BJ (cell line): ENCODE results near the gene PLD2. TPM values are rescaled to one million over a fixed set of nuclear protein-coding genes. Genes with fewer than 3 reads are reported as not detected.
A peak's percentile ranks its signal among the peaks of the same experiment; 100 is the strongest.

Experiments used
- CTCF ChIA-PET: fragments of 350-600 bp; formaldehyde crosslinking; extraction: SDS; loops from one replicate; lab custom pipeline; 2021; ENCODE audit warnings: antibody characterized with exemption, inconsistent platforms; lab: Yijun Ruan, JAX
- POLR2A ChIA-PET: fragments of 300-600 bp; sonication (Branson Sonifier 250); formaldehyde crosslinking; extraction: SDS; loops from one replicate; lab custom pipeline; 2021; ENCODE audit warnings: antibody characterized with exemption; lab: Charles Lee
- DNase-seq: peaks from one replicate; pipeline ENCODE4 v3.0.0-alpha.2; 2011; ENCODE audit warnings: low read depth
- H3K27me3 ChIP-seq: 2 replicates; pipeline ENCODE4 v1.6.0; 2011; ENCODE audit warnings: low read length; ENCODE audit not compliant: control insufficient read depth, insufficient read depth
- H3K36me3 ChIP-seq: 2 replicates; pipeline ENCODE4 v1.5.1; 2011; ENCODE audit warnings: low read length; ENCODE audit not compliant: control insufficient read depth, insufficient read depth
- H3K4me3 ChIP-seq: 2 replicates; pipeline ENCODE4 v1.5.1; 2011; ENCODE audit warnings: low read depth, mild to moderate bottlenecking, control low read depth, low read length
- polyA minus RNA-seq: library from RNA; depleted of rRNA, polyadenylated mRNA; stranded (reverse); fragments of >200 nt; gene quantifications from 2 replicates; pipeline ENCODE4 v1.2.3, GENCODE V29; 2011; rRNA and poly(A)+ RNA removed
- polyA plus RNA-seq: library from polyadenylated mRNA; depleted of rRNA; stranded (reverse); fragments of >200 nt; gene quantifications from 2 replicates; pipeline ENCODE4 v1.2.3, GENCODE V29; 2011; rRNA removed
- TF ChIP-seq, protein P1 (sequence below): IDR thresholded peaks from 2 replicates; pipeline ENCODE4 v1.5.1; 2011; ENCODE audit warnings: low read depth, mild to moderate bottlenecking, control low read depth, inconsistent platforms, low read length, moderate library complexity; ENCODE audit not compliant: insufficient read depth

PLD2 gene, protein sequence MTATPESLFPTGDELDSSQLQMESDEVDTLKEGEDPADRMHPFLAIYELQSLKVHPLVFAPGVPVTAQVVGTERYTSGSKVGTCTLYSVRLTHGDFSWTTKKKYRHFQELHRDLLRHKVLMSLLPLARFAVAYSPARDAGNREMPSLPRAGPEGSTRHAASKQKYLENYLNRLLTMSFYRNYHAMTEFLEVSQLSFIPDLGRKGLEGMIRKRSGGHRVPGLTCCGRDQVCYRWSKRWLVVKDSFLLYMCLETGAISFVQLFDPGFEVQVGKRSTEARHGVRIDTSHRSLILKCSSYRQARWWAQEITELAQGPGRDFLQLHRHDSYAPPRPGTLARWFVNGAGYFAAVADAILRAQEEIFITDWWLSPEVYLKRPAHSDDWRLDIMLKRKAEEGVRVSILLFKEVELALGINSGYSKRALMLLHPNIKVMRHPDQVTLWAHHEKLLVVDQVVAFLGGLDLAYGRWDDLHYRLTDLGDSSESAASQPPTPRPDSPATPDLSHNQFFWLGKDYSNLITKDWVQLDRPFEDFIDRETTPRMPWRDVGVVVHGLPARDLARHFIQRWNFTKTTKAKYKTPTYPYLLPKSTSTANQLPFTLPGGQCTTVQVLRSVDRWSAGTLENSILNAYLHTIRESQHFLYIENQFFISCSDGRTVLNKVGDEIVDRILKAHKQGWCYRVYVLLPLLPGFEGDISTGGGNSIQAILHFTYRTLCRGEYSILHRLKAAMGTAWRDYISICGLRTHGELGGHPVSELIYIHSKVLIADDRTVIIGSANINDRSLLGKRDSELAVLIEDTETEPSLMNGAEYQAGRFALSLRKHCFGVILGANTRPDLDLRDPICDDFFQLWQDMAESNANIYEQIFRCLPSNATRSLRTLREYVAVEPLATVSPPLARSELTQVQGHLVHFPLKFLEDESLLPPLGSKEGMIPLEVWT
- polyA plus RNA-seq, result 24.0 and 34.1 TPM in 2 replicates
- 26.1 and 32.8 TPM in 2 replicates for polyA minus RNA-seq

DNA sequence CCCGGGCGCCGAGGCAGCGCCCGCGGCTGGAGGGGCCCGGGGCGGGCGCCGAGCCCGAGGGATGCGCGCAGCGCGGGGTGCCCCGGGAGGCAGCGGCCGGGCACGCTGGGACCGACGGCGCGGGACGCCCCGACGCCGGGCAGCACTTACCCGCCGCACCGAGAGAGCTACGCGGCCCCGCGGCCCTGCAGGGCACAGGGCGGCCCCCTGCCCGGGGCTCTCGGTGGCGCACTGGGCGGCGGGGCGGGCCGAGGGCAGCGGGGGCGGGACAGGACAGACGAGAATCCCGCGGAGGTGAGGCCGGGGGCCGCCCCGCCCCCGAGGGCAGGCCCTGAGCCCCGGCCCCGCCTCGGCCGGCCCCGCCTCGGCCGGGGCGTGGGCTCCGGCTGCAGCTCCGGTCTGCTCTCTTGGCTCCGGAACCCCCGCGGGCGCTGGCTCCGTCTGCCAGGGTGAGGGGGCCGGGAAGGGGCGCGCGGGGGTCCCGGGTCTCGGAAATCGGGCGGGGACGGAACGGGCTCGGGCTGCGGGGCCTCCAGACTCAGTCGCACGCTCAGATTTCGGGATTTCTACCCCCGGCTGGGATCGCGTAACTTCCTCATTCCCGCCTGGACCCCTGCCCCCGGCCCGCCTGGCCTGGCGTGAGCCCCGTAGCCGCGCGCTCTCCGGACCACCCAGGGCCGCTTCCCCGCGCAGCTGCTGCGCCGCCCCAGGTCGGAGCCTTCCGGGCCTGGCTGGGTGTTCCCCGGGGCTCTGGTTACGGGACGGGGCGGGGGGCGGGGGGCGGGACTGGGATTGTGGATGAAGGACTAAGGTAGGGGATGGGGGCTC, at the start of gene PLD2:
Gene PLD2 (plus strand): TSS at position 376 of the 828 bp plus-strand sequence. CDS start 621 bp downstream, outside the sequence.
- H3K36me3 ChIP-seq, result peaks cover 11% of the 10 kb centered on the region
- CTCF ChIA-PET, result interaction anchor here (0.9 to 1.7 kb wide), 3 partner anchors 17 to 74 kb away, joined by 3 to 7 read pairs (median 5); no protein-coding TSS in a partner anchor
- peak within 1 kb of the TSS; percentile 87 for H3K4me3 ChIP-seq
- POLR2A ChIA-PET, result interaction anchor here (0.5 to 1.1 kb wide), 2 partner anchors 17 to 45 kb away, joined by 5 to 7 read pairs; no protein-coding TSS in a partner anchor
- no peaks in the 10 kb centered on the region for H3K27me3 ChIP-seq
- peak; percentile 25 for DNase-seq
- TF ChIP-seq, protein P1, sequence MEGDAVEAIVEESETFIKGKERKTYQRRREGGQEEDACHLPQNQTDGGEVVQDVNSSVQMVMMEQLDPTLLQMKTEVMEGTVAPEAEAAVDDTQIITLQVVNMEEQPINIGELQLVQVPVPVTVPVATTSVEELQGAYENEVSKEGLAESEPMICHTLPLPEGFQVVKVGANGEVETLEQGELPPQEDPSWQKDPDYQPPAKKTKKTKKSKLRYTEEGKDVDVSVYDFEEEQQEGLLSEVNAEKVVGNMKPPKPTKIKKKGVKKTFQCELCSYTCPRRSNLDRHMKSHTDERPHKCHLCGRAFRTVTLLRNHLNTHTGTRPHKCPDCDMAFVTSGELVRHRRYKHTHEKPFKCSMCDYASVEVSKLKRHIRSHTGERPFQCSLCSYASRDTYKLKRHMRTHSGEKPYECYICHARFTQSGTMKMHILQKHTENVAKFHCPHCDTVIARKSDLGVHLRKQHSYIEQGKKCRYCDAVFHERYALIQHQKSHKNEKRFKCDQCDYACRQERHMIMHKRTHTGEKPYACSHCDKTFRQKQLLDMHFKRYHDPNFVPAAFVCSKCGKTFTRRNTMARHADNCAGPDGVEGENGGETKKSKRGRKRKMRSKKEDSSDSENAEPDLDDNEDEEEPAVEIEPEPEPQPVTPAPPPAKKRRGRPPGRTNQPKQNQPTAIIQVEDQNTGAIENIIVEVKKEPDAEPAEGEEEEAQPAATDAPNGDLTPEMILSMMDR, result no peak

DNA sequence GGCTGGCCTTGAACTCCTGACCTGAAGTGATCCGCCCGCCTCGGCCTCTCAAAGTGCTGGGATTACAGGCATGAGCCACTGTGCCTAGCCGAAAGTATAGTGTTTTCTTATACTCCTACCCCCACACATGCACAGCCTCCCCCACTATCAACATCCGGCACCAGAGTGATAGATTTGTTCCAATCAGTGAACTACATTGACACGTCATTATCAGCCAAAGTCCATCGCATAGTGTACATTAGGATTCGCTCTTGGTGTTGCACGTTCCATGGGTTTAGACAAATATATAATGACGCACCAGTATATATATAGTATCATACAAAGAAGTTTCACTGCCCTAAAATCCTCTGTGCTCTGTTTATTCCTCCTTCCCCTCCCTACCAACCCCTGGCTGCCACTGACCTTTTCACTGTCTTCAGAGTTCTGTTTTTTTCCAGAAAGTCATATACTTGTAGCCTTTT, 47.1 kb upstream of the PLD2 start:
- Histone ChIP-seq H3K27me3 (peaks cover 8% of the 10 kb centered on the region), H3K36me3 (no peaks in the 10 kb centered on the region), H3K4me3 (no peak overlapping the region)
- ChIA-PET CTCF (no interaction called here), POLR2A (no interaction called here)
- DNase-seq, result no peak
- TF ChIP-seq, protein P1, result no peak

DNA sequence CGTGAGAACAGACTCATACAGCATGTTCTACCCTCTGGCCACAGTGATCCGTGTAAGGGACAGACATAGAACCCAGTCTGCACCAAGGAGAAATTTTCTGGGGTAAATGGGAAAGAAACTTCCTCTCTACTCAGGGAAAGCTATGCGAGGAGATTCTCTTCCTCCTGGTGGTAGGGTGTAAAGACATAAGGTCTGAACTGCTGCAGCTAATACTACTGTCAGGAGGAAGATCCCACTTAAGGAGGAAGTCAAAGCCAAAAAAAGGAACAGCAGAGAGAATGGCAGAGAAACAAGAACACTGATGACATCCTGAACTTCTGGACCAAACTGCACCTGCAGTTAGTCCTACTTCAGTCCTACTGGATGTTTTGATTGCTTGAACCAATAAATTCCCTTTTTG, 42.4 kb upstream of the PLD2 start:
- Histone ChIP-seq H3K4me3 (no peak overlapping the region), H3K27me3 (peaks cover 7% of the 10 kb centered on the region), H3K36me3 (no peaks in the 10 kb centered on the region)
- TF ChIP-seq, protein P1, result no peak
- ChIA-PET CTCF (interaction anchor here (1.0 kb wide), 1 partner anchor 10 kb away, joined by 3 read pairs; no protein-coding TSS in a partner anchor), POLR2A (no interaction called here)
- no peak for DNase-seq

DNA sequence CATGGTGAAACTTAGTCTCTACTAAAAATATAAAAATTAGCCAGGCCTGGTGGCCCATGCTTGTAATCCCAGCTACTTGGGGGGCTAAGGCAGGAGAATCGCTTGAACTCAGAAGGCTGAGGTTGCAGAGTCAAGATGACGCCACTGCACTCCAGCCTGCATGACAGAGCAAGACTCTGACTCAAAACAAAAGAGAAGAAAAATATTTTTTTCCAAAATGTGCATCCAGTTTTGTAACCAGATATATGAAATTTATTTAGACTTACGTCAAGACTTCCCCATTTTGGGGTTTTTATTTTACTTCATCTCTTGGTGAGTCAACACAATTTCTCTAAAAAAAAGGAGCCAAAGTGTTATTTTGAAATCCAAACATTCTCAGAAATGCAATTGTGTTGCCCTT, 40.8 kb upstream of the PLD2 start:
- DNase-seq, result no peak
- no peaks in the 10 kb centered on the region for H3K36me3 ChIP-seq
- peaks cover 3% of the 10 kb centered on the region; the same call in 1 of the 2 replicates for H3K27me3 ChIP-seq
- POLR2A ChIA-PET, result no interaction called here
- CTCF ChIA-PET, result no interaction called here
- TF ChIP-seq, protein P1, result no peak
- no peak overlapping the region for H3K4me3 ChIP-seq
